Mesenchymal stem cell (in vitro differentiated cells and primary cell): ENCODE measurements around the gene NACC2.
A peak's percentile ranks its signal among the peaks of the same experiment; 100 is the strongest.
"Not testable (repeated sequence)": the region's sequence is repeated elsewhere in the genome, so short reads cannot be mapped to it uniquely, and the experiment has no call there.

ENCODE experiments used
- DNase-seq: peaks from one replicate; pipeline ENCODE4 v3.0.0-alpha.2; 2013
- H2AFZ ChIP-seq: one replicate; pipeline ENCODE4 v1.6.1; 2013; ENCODE audit warnings: low read depth, mild to moderate bottlenecking, control low read depth, inconsistent platforms, low read length, moderate library complexity
- H2AK5ac ChIP-seq: 2 replicates; pipeline ENCODE4 v1.6.1; 2013; ENCODE audit warnings: low read length, moderate library complexity, mild to moderate bottlenecking, inconsistent platforms; ENCODE audit not compliant: severe bottlenecking
- H2BK120ac ChIP-seq: one replicate; pipeline ENCODE4 v1.6.1; 2013; ENCODE audit warnings: low read depth, mild to moderate bottlenecking, inconsistent platforms, low read length, moderate library complexity
- H2BK12ac ChIP-seq, 2 experiments: one replicate each; pipeline ENCODE4 v1.6.1; 2013; ENCODE audit warnings: inconsistent platforms in 2 of 2, low read length in 2 of 2, mild to moderate bottlenecking in 2 of 2, moderate library complexity in 2 of 2, control low read depth in 1 of 2
- H2BK15ac ChIP-seq: one replicate; pipeline ENCODE4 v1.6.1; 2013; ENCODE audit warnings: mild to moderate bottlenecking, low read depth, inconsistent platforms; ENCODE audit not compliant: poor library complexity, severe bottlenecking
- H2BK5ac ChIP-seq: 2 replicates; pipeline ENCODE4 v1.6.1; 2013; ENCODE audit warnings: low read depth, mild to moderate bottlenecking, low read length, control low read depth, inconsistent platforms; ENCODE audit not compliant: poor library complexity, severe bottlenecking
- H3K14ac ChIP-seq, 2 experiments: one replicate each; pipeline ENCODE4 v1.6.1; 2013; ENCODE audit warnings: inconsistent platforms in 2 of 2, low read length in 2 of 2, control low read depth in 1 of 2, mild to moderate bottlenecking in 1 of 2, moderate library complexity in 1 of 2
- H3K18ac ChIP-seq, 2 experiments: one replicate each; pipeline ENCODE4 v1.6.1; 2013; ENCODE audit warnings: inconsistent platforms in 2 of 2, low read length in 2 of 2, control low read depth in 1 of 2, low read depth in 1 of 2, mild to moderate bottlenecking in 1 of 2
- H3K23ac ChIP-seq, 2 experiments: one replicate each; pipeline ENCODE4 v1.6.1; 2013; ENCODE audit warnings: inconsistent platforms in 2 of 2, low read length in 2 of 2, mild to moderate bottlenecking in 2 of 2, moderate library complexity in 2 of 2, control low read depth in 1 of 2
- H3K27ac ChIP-seq: 2 replicates; pipeline ENCODE4 v1.5.1; 2013; ENCODE audit warnings: mild to moderate bottlenecking, moderate library complexity, low read length, control low read depth, inconsistent platforms; ENCODE audit not compliant: poor library complexity, severe bottlenecking
- H3K27me3 ChIP-seq, 2 experiments: 2 replicates each; pipeline versions ENCODE4 v1.6.1 to v1.7.0; 2013; ENCODE audit warnings: low read length in 2 of 2, mild to moderate bottlenecking in 2 of 2, moderate library complexity in 2 of 2, control low read depth in 1 of 2, inconsistent platforms in 1 of 2; ENCODE audit not compliant: control insufficient read depth in 1 of 2, insufficient read depth in 1 of 2
- H3K36me3 ChIP-seq, 2 experiments: 2 replicates each; pipeline versions ENCODE4 v1.6.1 to v1.7.0; 2013; ENCODE audit warnings: low read length in 2 of 2, control low read depth in 1 of 2, inconsistent platforms in 1 of 2, low read depth in 1 of 2, mild to moderate bottlenecking in 1 of 2; ENCODE audit not compliant: insufficient read depth in 2 of 2, control insufficient read depth in 1 of 2
- H3K4ac ChIP-seq, 2 experiments: one replicate each; pipeline ENCODE4 v1.6.1; 2013; ENCODE audit warnings: inconsistent platforms in 2 of 2, low read length in 2 of 2, mild to moderate bottlenecking in 2 of 2, moderate library complexity in 2 of 2, control low read depth in 1 of 2, low read depth in 1 of 2
- H3K4me1 ChIP-seq: 2 replicates; pipeline ENCODE4 v1.6.1; 2013; ENCODE audit warnings: low read depth, low read length, control low read depth; ENCODE audit not compliant: control insufficient read depth, insufficient read depth
- H3K4me2 ChIP-seq: 2 replicates; pipeline ENCODE4 v1.6.1; 2013; ENCODE audit warnings: low read length, mild to moderate bottlenecking, inconsistent platforms; ENCODE audit not compliant: poor library complexity, severe bottlenecking
- H3K4me3 ChIP-seq, 2 experiments: 2 replicates each; pipeline versions ENCODE4 v1.5.1 to v1.7.0; 2013; ENCODE audit warnings: low read length in 2 of 2, mild to moderate bottlenecking in 2 of 2, control low read depth in 1 of 2, low read depth in 1 of 2; ENCODE audit not compliant: insufficient read depth in 1 of 2
- H3K79me1 ChIP-seq: replicated peaks from 2 replicates; pipeline ENCODE4 v1.6.1; 2013; ENCODE audit warnings: mild to moderate bottlenecking, control low read depth, low read length, inconsistent platforms; ENCODE audit not compliant: poor library complexity, severe bottlenecking
- H3K9ac ChIP-seq: 2 replicates; pipeline ENCODE4 v1.7.0; 2013; ENCODE audit warnings: mild to moderate bottlenecking, low read length, moderate library complexity
- H3K9me3 ChIP-seq: 2 replicates; pipeline ENCODE4 v1.7.0; 2013; ENCODE audit warnings: mild to moderate bottlenecking, low read length; ENCODE audit not compliant: control insufficient read depth
- H4K8ac ChIP-seq: one replicate; pipeline ENCODE4 v1.6.1; 2013; ENCODE audit warnings: inconsistent platforms, mild to moderate bottlenecking, low read length, moderate library complexity
- H4K91ac ChIP-seq: one replicate; pipeline ENCODE4 v1.6.1; 2013; ENCODE audit warnings: mild to moderate bottlenecking, low read length, inconsistent platforms
- WGBS: methylation state at CpG from one replicate; pipeline ENCODE4 v1.1.7; 2013; ENCODE audit warnings: mixed read lengths; 5-methylcytosine and 5-hydroxymethylcytosine counted together

The NACC2 gene

DNA sequence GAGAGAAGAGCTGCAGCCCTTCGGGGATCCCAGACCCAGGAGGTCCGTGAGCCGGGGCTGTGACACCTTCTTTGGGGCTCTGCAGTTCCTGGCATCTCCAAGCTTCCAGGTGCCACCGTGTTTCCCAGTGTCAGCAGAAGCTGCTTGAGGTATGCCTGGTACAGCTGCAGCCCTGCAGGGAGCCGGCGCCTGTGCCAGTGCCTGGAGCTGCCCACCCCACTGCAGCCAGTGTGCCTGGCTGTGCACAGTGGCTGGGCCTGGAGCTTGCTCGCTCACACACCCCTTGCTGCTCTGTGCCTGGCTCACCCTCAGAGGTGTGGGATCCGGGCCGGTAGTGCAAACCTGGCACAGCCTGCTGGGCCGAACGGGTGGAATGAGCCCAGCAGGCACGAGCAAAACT is 65.5 kb downstream of the NACC2 start:
- Histone ChIP-seq H2BK15ac (no peak overlapping the region), H2BK5ac (no peak overlapping the region), H3K4ac (no peak overlapping the region), H3K36me3 (peaks cover 0 to 29% of the 10 kb centered on the region in 2 experiments), H2BK12ac (no peak overlapping the region), H4K91ac (no peak overlapping the region), H3K27me3 (no peaks in the 10 kb centered on the region), H3K9ac (no peak overlapping the region), H2AFZ (no peak overlapping the region), H3K79me1 (peaks cover 22% of the 10 kb centered on the region), H2AK5ac (no peak overlapping the region), H3K9me3 (no peaks in the 10 kb centered on the region), H3K18ac (no peak overlapping the region), H3K23ac (no peak overlapping the region), H4K8ac (no peak overlapping the region), H3K4me2 (no peak overlapping the region), H2BK120ac (no peak overlapping the region), H3K4me1 (peaks cover 20% of the 10 kb centered on the region), H3K14ac (no peak overlapping the region), H3K4me3 (no peak overlapping the region), H3K27ac (no peak overlapping the region)
- WGBS = 98% methylated on average over 12 of the region's 12 CpGs
- no peak for DNase-seq

- no peak overlapping the region for H2AFZ ChIP-seq
- no peaks in the 10 kb centered on the region for H3K27me3 ChIP-seq
- H2BK5ac ChIP-seq = no peak overlapping the region
- H2AK5ac ChIP-seq = no peak overlapping the region
- H3K9ac ChIP-seq = no peak overlapping the region
- no peak for DNase-seq
- peaks cover 22% of the 10 kb centered on the region for H3K79me1 ChIP-seq
- no peak overlapping the region for H2BK120ac ChIP-seq
- H4K91ac ChIP-seq = no peak overlapping the region
- H3K4me2 ChIP-seq = no peak overlapping the region
- no peaks in the 10 kb centered on the region for H3K9me3 ChIP-seq
- H2BK12ac ChIP-seq = peak overlapping the region in 1 of 2 experiments; percentile 3
- no peak overlapping the region for H3K18ac ChIP-seq
- no peak overlapping the region for H3K14ac ChIP-seq
- no peak overlapping the region for H3K4me3 ChIP-seq
- no peak overlapping the region for H4K8ac ChIP-seq
- peaks cover 20% of the 10 kb centered on the region for H3K4me1 ChIP-seq
- H3K4ac ChIP-seq = no peak overlapping the region
- peaks cover 0 to 34% of the 10 kb centered on the region in 2 experiments for H3K36me3 ChIP-seq
- H3K23ac ChIP-seq = peak overlapping the region in 1 of 2 experiments; percentile 9
- no peak overlapping the region for H3K27ac ChIP-seq
- WGBS = 96% methylated on average over 10 of the region's 10 CpGs
- no peak overlapping the region for H2BK15ac ChIP-seq
These were observed 66.2 kb downstream of the NACC2 start for GRCh38 chr9:136028760-136029470.

- not testable (repeated sequence) for H3K4me3 ChIP-seq, H3K23ac ChIP-seq, H3K27ac ChIP-seq, DNase-seq, H2BK120ac ChIP-seq, H3K27me3 ChIP-seq, H3K18ac ChIP-seq, H3K4ac ChIP-seq, H4K8ac ChIP-seq, H2BK5ac ChIP-seq, H2BK15ac ChIP-seq, H2BK12ac ChIP-seq, H3K9ac ChIP-seq, H4K91ac ChIP-seq, H3K4me2 ChIP-seq, H2AK5ac ChIP-seq, H3K14ac ChIP-seq, H3K9me3 ChIP-seq, H2AFZ ChIP-seq
- Histone ChIP-seq H3K79me1 (peaks cover 34% of the 10 kb centered on the region), H3K4me1 (peaks cover 19% of the 10 kb centered on the region), H3K36me3 (peaks cover 0 to 45% of the 10 kb centered on the region in 2 experiments)
- WGBS = 94% methylated on average over 5 of the region's 8 CpGs
These were observed 68.2 kb downstream of the NACC2 start for GRCh38 chr9:136026943-136027289.

DNA sequence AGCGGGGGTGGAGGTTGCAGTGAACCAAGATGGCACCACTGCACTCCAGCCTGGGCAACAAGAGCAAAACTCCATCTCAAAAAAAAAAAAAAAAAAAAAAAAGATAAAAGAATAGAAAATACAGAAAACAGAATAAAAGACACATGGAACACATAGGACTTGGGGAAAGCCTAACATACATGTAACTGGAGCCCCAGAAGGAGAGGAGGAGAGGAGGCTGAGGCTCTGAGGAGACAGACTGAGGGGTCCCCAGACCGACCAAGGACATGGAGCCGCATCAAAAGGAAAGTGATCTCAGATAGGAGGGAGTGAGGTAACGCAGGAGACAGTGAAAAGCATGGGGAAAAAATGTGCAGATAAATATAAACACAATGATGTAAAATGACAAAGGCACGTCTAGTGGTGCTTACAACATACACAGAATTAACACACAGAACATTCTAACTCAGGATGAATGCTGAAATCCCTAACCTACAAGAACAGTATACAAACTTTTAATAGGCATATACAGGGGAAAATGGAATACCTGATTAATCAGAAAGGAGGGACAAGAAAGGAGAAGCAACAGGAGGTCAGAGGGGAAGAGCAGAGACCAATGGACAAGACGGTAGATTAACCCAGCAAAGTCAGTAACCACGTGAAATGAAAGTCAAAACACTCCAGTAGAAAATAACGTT is 68.7 kb downstream of the NACC2 start:
- 92% methylated on average over 5 of the region's 8 CpGs for WGBS
- Histone ChIP-seq H3K36me3 (peaks cover 0 to 47% of the 10 kb centered on the region in 2 experiments), H3K23ac (no peak overlapping the region), H2BK15ac (no peak overlapping the region), H3K4me1 (peaks cover 15% of the 10 kb centered on the region), H3K9me3 (no peaks in the 10 kb centered on the region), H3K27ac (no peak overlapping the region), H2BK5ac (no peak overlapping the region), H2AFZ (no peak overlapping the region), H4K91ac (no peak overlapping the region), H3K14ac (no peak overlapping the region), H3K79me1 (peaks cover 36% of the 10 kb centered on the region), H3K4me3 (no peak overlapping the region), H2AK5ac (no peak overlapping the region), H4K8ac (no peak overlapping the region), H3K9ac (no peak overlapping the region), H3K27me3 (no peaks in the 10 kb centered on the region), H2BK12ac (no peak overlapping the region), H2BK120ac (no peak overlapping the region), H3K18ac (no peak overlapping the region), H3K4ac (no peak overlapping the region), H3K4me2 (no peak overlapping the region)
- peak; percentile 42 for DNase-seq
